ENCODE measurements around the gene ATP2B1.
A peak's percentile ranks its signal among the peaks of the same experiment; 100 is the strongest.

Gene ATP2B1

GRCh38 chr12:89589753-89590152 is 118.9 kb downstream of the ATP2B1 start:
- no peak for DNase-seq (ENCODE audit: low read depth)

- DNase-seq (ENCODE audit: low read depth), result no peak
Observed at GRCh38 chr12:89578499-89578898, 130.1 kb downstream of the ATP2B1 start.

- DNase-seq (ENCODE audit: low read depth), result no peak
Observed at GRCh38 chr12:89576572-89577220, 131.9 kb downstream of the ATP2B1 start.

- peak; percentile 18 for DNase-seq (ENCODE audit: low read depth)
Observed at GRCh38 chr12:89575374-89575773, 133.3 kb downstream of the ATP2B1 start.

GRCh38 chr12:89574736-89575208 is 133.9 kb downstream of the ATP2B1 start:
- peak; percentile 91 for DNase-seq (ENCODE audit: low read depth)

- no peak for DNase-seq (ENCODE audit: low read depth)
Observed at GRCh38 chr12:89573051-89573810, 135.4 kb downstream of the ATP2B1 start.

- peak; percentile 28 for DNase-seq (ENCODE audit: low read depth)
Observed at GRCh38 chr12:89571491-89572195, 137.0 kb downstream of the ATP2B1 start.

GRCh38 chr12:89568484-89568883 is 140.2 kb downstream of the ATP2B1 start:
- no peak for DNase-seq (ENCODE audit: low read depth)

- DNase-seq (ENCODE audit: low read depth), result no peak
Observed at GRCh38 chr12:89567691-89568239, 140.9 kb downstream of the ATP2B1 start.

- DNase-seq (ENCODE audit: low read depth), result peak; percentile 62
Observed at GRCh38 chr12:89566615-89567014, 142.0 kb downstream of the ATP2B1 start.

GRCh38 chr12:89565002-89565401 is 143.6 kb downstream of the ATP2B1 start:
- no peak for DNase-seq (ENCODE audit: low read depth)

GRCh38 chr12:89559753-89560152 is 148.9 kb downstream of the ATP2B1 start:
- DNase-seq (ENCODE audit: low read depth), result no peak

GRCh38 chr12:89556976-89557375 is 151.7 kb downstream of the ATP2B1 start:
- no peak for DNase-seq (ENCODE audit: low read depth)

GRCh38 chr12:89552376-89552775 is 156.3 kb downstream of the ATP2B1 start:
- peak; percentile 52 for DNase-seq (ENCODE audit: low read depth)

GRCh38 chr12:89551747-89552146 is 156.9 kb downstream of the ATP2B1 start:
- DNase-seq (ENCODE audit: low read depth), result no peak

GRCh38 chr12:89547101-89547500 is 161.5 kb downstream of the ATP2B1 start:
- DNase-seq (ENCODE audit: low read depth), result no peak

GRCh38 chr12:89546151-89546550 is 162.5 kb downstream of the ATP2B1 start:
- no peak for DNase-seq (ENCODE audit: low read depth)

- DNase-seq (ENCODE audit: low read depth), result peak; percentile 35
Observed at GRCh38 chr12:89544681-89545184, 163.9 kb downstream of the ATP2B1 start.

GRCh38 chr12:89544022-89544421 is 164.6 kb downstream of the ATP2B1 start:
- no peak for DNase-seq (ENCODE audit: low read depth)

GRCh38 chr12:89542912-89543592 is 165.6 kb downstream of the ATP2B1 start:
- DNase-seq (ENCODE audit: low read depth), result peak; percentile 84

- no peak for DNase-seq (ENCODE audit: low read depth)
Observed at GRCh38 chr12:89542236-89542635, 166.4 kb downstream of the ATP2B1 start.

- no peak for DNase-seq (ENCODE audit: low read depth)
Observed at GRCh38 chr12:89540586-89540985, 168.1 kb downstream of the ATP2B1 start.

Data from iris pigment epithelial cell (primary cell).